ENCODE results near the gene SIGLEC1. TPM values are rescaled to one million over a fixed set of nuclear protein-coding genes. Genes with fewer than 3 reads are reported as not detected.
A peak's percentile ranks its signal among the peaks of the same experiment; 100 is the strongest.

SIGLEC1 gene
- total RNA-seq (ENCODE audit: low replicate concordance), result not detected in 2 replicates
- long read RNA-seq, result 0 reads

DNA sequence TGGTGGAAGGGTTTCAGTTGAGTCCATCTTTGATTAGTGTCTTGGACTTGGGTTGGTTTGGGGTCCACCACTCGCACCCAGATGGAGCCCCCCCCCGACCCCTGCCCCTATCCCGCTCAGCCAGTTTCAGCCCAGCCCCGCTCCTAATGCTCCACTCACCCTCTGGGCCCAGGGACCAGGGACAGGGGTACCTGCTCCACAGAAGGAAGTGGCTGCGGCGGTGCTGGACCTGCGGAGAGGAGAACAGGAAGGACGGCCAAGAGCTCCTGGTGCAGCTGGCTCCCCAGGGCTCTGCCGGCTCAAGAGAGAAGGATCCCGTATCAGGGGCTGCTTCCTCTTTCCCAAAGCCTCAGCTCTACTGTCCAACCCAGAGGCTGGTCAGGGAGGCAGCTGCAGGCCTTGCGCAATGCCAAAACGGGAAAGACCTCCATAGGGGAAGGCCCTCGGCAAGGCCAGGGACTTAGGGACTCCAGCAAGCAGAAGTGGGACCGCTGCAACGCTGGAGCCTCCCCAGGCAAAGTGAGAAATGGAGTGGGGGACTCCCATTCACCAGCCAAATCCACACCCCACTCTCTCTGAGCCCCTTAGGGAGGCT is at the start of gene SIGLEC1:
TSS of gene SIGLEC1 (minus strand) at position 322 of the 595 bp plus-strand sequence. CDS start 5,472 bp downstream, outside the sequence.
- no peak for DNase-seq (ENCODE audit: extremely low spot score, unreplicated experiment)
- no peak within 1 kb of the TSS for H3K27ac Mint-ChIP-seq
- H3K4me3 Mint-ChIP-seq, result no peak within 1 kb of the TSS
- H3K36me3 Mint-ChIP-seq, result no peaks in the 10 kb centered on the region
- H3K9me3 Mint-ChIP-seq, result no peaks in the 10 kb centered on the region
- H3K27me3 Mint-ChIP-seq, result peaks cover 6% of the 10 kb centered on the region
- TF ChIP-seq, protein P1, sequence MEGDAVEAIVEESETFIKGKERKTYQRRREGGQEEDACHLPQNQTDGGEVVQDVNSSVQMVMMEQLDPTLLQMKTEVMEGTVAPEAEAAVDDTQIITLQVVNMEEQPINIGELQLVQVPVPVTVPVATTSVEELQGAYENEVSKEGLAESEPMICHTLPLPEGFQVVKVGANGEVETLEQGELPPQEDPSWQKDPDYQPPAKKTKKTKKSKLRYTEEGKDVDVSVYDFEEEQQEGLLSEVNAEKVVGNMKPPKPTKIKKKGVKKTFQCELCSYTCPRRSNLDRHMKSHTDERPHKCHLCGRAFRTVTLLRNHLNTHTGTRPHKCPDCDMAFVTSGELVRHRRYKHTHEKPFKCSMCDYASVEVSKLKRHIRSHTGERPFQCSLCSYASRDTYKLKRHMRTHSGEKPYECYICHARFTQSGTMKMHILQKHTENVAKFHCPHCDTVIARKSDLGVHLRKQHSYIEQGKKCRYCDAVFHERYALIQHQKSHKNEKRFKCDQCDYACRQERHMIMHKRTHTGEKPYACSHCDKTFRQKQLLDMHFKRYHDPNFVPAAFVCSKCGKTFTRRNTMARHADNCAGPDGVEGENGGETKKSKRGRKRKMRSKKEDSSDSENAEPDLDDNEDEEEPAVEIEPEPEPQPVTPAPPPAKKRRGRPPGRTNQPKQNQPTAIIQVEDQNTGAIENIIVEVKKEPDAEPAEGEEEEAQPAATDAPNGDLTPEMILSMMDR (conservative IDR thresholded peaks at IDR 0.05), result no peak
- no peaks in the 10 kb centered on the region for H3K4me1 Mint-ChIP-seq (ENCODE audit: unreplicated experiment)

DNA sequence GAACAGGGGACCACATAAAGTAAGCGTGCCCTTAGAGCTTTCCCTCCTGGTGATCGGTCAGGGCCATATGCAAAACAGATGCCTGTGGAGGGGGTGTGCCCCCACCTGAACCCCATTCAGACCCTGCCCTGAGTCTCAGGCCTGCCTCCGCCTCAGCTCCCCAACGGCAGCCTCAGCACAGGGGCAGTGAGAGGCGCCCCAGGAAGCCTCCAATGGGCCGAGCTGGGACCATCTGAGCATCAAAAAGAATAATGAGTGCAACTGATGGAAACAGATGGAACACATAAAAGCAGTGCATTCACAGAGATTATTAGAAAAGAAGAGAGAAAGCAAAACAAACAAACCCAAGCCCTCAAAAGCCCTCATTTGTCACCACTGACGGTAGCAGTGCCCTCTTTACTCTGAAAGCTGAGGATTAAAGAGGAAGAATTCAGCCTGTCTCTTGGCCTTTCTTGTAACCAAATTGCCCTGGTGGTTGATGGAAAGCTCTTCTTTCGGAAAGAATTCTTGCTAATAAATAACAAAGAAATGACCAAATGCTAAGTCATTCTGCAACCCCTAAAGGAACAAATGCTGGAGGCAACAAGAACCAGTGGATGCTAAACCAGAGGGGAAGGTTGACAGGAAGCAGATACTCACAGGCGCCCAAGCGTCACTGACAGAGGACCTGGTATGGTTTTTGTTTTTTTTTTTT is 48.4 kb upstream of the SIGLEC1 start:
- Mint-ChIP-seq H3K4me1 (ENCODE audit: unreplicated experiment) (peaks cover 9% of the 10 kb centered on the region), H3K27me3 (no peaks in the 10 kb centered on the region), H3K4me3 (no peak overlapping the region), H3K36me3 (peaks cover 3% of the 10 kb centered on the region), H3K27ac (no peak overlapping the region), H3K9me3 (no peaks in the 10 kb centered on the region)
- TF ChIP-seq, protein P1 (conservative IDR thresholded peaks at IDR 0.05), result no peak
- no peak for DNase-seq (ENCODE audit: extremely low spot score, unreplicated experiment)

DNA sequence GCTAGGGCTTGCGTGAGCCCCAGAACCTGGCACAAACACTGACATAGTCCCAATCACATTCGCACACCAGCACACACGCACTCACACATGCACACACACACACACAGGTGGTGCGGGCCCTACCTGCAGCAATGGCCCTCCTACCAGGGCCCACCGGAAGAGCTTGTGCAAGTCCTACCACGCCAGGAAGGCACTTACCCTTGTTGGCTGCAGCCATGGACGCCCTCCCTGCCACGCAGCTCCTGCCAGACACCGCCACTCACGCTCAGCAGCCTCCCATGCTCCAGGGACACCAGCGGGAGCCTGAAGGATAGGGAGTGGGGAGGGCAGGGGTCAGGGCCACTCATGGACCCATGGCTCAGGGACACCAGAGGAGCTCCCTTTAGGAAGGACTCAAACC is 47.5 kb upstream of the SIGLEC1 start:
- Mint-ChIP-seq H3K4me1 (ENCODE audit: unreplicated experiment) (peaks cover 5% of the 10 kb centered on the region), H3K9me3 (no peaks in the 10 kb centered on the region), H3K27me3 (no peaks in the 10 kb centered on the region), H3K27ac (peak overlapping the region; percentile 39), H3K4me3 (no peak overlapping the region), H3K36me3 (peaks cover 3% of the 10 kb centered on the region)
- no peak for DNase-seq (ENCODE audit: extremely low spot score, unreplicated experiment)
- TF ChIP-seq, protein P1 (conservative IDR thresholded peaks at IDR 0.05), result no peak

DNA sequence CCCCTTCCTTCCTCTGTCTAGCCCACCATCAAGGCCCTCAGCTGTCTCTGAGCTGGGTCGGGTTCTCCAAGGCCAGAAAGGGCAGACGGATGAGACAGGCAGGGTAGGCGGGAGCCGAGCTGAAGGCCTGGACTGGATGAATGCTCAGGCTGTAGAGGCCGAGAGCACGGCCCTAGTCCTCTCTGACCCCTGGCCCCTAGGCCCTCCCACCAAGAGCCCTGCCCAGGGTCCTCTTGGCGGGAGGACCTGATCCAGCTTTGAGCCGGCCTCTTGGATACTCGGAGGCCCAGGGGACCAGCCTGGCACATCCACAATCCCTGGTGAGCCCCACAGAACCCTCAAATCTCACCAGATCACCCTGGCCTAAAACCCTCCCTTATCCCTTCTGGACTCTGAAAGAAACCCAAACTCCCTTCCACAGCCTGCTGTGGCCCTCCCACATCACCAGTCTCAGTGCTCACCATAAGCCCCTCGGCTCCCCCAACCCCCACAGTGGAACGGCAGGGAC is 47.0 kb upstream of the SIGLEC1 start:
- H3K27me3 Mint-ChIP-seq, result no peaks in the 10 kb centered on the region
- H3K4me3 Mint-ChIP-seq, result no peak overlapping the region
- peaks cover 5% of the 10 kb centered on the region for H3K4me1 Mint-ChIP-seq (ENCODE audit: unreplicated experiment)
- peak overlapping the region; percentile 39 for H3K27ac Mint-ChIP-seq
- TF ChIP-seq, protein P1 (conservative IDR thresholded peaks at IDR 0.05), result no peak
- peaks cover 3% of the 10 kb centered on the region for H3K36me3 Mint-ChIP-seq
- H3K9me3 Mint-ChIP-seq, result no peaks in the 10 kb centered on the region
- DNase-seq (ENCODE audit: extremely low spot score, unreplicated experiment), result no peak

DNA sequence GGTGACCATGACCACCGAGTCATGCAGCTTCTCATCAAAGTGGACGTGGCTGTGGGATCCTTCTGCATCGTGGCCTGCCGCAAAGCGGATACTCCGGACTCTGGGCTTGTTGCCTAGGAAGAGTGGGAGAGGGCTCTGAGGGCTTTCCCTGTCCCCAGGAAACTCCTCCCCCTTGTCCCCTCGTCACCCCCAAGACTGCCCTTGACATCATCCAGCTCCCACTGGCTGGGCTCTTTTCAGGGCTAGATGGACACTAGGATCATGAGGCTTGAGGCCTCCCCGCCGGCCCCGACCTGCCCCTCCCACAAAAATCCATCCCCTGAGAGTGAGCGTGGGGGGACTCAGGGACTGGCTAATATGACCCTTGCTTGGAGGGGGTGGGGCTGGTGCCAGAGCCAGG is 46.2 kb upstream of the SIGLEC1 start:
- H3K9me3 Mint-ChIP-seq, result no peaks in the 10 kb centered on the region
- TF ChIP-seq, protein P1 (conservative IDR thresholded peaks at IDR 0.05), result no peak

More for the DNA sequence above, 46.2 kb upstream of the SIGLEC1 start:
- H3K4me3 Mint-ChIP-seq, result no peak overlapping the region
- H3K36me3 Mint-ChIP-seq, result peaks cover 3% of the 10 kb centered on the region
- peaks cover 5% of the 10 kb centered on the region for H3K4me1 Mint-ChIP-seq (ENCODE audit: unreplicated experiment)
- no peak for DNase-seq (ENCODE audit: extremely low spot score, unreplicated experiment)
- H3K27ac Mint-ChIP-seq, result no peak overlapping the region
- H3K27me3 Mint-ChIP-seq, result no peaks in the 10 kb centered on the region

All from type B pancreatic cell (in vitro differentiated cells).